ENCODE measurements around the gene PTPN13.

The PTPN13 gene

DNA sequence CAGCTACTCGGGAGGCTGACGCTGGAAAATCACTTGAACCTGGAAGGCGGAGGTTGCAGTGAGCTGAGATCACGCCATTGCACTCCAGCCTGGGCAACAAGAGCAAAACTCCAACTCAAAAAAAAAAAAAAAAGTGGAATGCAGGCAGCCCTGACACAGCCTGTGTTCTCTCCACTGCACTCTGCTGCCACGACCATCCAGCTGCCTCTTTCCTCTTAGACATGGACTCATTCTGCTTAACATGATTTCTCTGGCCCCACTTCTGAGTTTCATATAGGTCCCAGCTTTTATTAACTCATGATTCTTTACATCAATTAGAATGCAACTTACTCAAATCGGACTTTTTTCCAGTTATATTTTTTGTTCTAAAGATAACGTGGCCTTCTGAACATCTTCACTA, 225.4 kb downstream of the PTPN13 start:
- DNase-seq, result no peak

DNA sequence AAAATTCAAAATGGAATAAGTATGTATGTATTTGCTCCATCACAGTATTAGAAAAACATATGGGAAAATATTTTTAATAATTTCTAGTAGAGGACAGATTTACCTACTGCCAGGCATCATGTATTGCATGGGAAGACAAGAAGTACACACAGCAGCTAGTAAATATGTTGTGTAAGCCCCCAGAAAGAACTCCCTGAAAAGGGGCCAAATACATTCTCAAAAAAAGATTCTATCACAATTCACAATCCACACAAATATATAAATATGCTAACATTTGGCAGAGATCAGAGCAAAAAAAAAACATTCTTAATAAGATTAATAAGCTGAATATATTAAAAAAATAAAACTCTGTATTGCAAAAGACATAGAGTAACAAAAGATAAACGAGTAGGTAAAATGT, 227.0 kb downstream of the PTPN13 start:
- no peak for DNase-seq

DNA sequence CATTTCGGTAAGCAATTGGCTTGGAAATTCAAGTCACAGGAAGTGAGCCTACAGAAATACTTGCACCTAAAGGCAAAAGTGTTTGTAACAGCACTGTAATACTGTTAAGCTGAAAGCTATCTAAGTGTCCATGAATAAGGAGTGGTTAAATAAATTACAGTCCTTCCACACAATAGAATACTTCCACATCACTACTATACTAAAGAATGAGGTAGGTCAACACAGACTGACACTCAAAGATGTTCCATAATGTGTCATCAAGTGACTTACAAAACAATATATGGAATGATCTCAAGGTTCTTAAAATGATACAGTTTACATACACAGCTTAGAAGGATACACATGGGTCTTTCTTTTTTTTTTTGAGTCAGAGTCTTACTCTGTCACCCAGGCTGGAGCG, 228.0 kb downstream of the PTPN13 start:
- no peak for DNase-seq

DNA sequence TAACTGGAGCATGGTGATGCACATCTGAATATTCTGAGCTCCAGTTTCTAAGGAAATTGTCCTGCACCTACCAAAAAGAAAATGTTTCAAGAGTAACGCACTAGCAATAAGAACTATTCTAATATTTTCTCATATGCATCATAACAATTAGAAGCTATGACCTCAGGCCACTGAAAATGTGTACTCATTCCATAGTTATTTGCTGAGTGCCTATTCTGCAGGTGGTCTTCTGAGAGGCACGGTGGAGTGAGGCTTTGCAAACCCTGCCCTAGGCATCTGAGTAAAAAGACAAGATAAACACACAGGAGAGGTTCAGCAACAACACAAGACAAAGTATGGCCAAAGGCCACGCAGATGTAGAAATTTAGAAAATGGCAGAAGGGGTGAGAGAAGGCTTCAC, 231.4 kb downstream of the PTPN13 start:
- DNase-seq, result no peak

DNA sequence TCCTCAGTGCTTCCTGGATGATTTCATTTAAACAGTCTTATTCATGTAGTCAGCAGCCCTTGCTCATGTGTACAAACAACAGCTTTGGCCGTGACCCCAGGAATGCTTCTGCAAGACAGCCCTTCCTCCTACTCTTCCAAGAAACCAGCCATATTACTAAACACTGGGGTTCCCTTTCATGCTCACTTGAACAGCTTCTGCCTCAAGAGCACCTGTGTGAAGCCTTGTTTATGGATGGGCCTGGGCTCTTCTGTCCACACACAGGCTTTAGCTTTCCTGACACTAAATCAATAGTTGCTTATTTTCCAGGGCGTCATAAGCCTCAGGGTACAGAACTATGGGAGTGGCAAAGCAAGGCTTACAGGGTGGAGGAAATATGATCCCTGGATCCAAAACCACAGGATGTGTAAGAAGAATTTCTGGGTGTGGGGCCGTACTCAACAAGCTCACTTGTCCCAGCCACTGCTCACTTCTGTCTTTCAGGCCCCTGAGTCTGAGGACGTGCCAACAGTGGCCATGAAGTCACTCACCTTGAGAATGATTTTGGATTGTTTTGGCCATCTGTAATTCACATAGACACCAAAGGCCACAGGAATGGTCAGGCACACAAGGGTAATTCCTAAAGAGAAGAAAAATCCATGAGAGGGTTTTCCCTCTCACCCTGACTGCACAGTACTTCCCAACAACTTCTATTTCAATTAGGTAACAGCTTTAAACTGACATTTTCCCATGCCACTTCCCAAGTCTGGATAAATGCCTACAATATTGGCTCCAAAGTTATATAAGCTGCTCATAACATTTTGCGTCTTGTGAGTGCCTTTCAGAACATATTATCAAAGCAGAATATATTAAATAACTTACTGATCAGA, 237.4 kb downstream of the PTPN13 start:
- no peak for DNase-seq

DNA sequence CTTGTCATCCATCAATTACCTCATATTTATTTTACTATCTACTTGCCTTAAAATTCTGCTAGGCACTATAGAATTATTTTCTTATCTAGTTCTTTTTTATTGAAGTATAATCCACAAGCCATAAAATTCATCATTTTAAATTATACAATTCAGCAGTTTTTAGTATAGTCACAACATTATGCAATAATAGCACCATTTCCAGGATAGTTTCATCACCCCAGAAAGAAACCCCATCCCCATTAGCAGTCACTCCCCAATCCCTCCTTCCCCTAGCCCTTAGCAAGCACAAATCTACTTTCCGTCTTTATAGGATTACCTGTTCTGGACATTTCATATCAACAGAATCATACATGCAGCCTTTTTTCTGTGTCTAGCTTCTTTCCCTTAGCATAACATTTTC, 239.5 kb downstream of the PTPN13 start:
- DNase-seq, result no peak

DNA sequence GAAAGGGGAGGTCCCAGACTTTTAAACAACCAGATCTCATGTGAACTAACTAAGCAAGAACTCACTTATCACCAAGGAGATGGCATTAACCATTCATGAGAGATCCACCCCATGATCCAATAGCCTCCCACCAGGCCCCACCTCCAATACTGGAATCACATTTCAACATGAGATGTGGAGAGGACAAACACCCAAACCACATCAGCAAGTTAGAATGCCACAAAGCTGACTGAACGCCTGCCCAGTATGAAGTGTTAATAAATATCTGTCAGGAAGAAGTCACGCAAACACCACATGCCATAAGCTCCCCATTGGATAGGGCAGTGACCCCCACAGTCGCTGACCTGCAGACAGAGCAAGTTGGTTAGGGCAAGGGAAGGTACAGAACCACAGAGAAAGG, 240.8 kb downstream of the PTPN13 start:
- no peak for DNase-seq

DNA sequence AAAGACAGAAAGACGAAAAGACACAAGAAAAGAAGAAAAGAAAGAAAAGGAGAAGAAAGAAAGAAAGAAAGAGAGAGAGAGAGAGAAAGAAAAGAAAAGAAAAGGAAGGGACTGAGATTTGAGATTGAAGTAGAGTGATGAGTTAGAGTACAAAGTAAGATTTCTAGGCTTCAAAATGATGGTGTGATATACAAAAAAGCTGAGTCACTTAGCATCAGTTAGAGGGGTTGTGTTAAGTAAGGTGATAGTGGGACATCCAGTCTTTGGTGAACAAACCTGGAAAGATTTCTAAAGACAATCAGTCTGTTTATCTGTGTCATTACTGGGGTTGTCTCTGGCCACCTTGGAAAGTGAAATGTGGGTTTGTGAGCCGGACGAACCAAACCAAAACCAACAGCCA, 241.6 kb downstream of the PTPN13 start:
- DNase-seq, result no peak

DNA sequence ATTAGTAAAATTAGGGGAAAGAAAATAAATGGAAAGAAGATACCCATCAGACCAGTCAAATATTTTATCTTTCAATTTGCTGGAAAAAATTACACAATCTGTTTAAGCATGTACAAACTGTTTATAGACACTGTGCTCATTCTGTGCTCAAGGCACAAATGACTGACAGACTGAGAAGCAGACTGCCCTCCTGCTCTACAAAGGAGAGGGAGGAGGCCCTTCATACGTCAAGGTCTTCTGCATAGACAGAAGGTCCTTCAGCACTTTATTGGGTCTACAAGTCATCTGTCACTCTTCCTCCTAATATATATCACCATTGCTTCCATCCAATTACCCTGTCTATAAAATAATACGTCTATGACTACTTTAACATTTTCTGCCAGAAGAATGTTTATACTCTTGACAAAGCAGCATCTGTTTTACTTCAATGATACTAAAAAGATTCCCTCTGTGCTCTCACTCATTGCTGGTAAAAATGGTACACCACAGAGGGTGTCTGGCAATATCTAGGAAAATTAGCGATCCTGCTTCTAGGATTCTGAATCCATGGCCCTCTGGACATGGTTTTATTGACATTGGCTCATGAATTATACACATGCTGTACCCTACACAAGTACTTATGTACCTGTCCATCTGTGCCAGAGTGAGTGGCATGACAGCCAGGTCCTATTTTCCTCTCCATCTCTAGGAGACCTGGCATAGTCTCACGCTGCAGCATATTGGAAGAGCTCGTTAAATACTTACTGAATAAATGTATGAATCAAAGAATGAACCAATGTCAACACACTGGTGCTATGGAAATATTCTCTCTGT, 243.8 kb downstream of the PTPN13 start:
- no peak for DNase-seq

DNA sequence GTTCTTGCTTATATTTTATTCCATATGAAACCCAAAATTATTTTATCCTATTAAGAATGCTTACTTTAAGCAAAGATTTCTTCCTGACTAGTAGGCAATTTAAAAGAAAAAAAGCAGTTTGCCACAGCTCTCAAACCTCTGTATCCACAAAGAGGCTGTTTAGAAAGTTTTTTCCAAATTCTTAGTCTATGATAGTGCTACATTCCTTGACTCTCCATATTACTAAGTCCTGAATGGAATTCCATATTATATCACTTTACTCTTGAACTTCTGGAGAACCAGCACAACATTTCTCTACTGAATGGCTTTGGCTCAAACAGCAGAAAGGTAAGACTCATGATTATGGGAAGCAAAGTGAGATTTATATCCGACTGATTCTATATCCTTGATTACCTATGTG, 246.7 kb downstream of the PTPN13 start:
- no peak for DNase-seq

DNA sequence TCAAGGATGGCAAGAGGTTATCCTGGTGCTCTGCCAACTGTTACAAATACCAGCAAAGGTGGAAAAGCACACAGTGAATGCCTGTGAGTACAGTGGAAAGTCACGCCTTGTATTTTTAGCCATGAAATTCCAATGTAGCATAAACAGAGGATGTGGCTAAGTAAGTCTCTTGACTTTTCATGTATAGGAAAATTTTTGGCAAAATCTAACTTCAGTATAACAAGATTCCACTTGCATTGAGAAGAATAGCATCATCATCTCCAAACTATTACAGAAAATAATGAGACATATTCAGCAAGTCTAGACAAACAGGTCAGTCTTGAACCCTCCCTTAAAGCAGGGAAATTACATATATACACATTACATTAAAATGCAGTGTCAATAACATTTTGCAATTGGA, 247.2 kb downstream of the PTPN13 start:
- DNase-seq, result no peak

DNA sequence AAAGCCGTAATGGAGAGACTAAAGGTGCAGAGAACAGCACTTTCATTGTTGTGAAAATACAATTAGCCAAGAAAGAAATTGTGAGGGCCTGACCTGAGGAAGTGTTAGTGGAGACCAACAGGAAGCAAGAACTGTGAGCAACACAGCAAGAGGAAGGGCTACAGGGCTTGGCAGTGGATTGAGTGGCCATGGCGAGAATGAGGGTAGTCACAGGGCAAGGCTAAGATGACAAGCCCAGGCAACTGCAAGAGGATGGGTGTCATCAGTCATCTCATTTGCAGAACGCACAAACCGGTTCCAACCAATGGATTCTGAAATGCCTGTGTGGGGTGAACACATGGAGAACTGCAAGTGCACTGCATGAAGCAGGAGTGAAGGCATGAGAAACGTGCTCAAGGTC, 251.5 kb downstream of the PTPN13 start:
- DNase-seq, result no peak

DNA sequence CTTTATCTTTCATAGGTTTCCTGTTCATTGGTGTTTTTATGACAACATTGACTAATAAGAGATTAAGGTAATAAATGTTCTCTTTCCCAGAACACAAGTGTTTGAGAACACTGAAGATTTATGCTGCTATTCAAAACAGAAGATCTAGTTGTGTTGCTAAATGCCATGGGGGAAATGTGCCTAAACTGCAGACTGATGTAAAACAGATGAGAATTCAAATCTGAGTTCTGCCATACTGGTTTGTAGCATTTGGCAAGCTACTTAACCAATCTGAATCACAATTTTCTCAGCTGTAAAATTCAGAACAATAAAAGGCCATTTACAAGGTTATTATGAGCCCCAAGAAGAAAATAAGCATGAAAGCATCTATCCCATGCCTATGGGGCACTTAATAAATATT, 252.8 kb downstream of the PTPN13 start:
- no peak for DNase-seq

DNA sequence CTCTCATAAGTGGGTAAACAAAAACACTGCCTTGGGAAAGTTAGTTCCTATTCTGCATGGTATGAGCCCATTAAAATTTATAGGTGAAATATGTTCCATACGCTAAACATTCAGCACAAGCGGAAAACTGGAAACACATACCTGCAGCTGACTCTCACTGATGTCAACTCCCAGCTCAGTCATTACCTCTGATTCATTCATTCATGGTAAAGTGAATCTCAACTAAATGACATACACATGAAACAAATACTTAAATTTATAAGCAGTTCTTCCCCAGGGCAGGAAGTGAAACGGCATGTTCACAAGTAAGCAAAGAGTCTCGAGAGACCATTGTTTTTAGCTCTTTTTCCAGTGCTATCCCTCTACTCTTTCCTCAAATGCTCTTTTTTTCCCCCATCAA, 253.5 kb downstream of the PTPN13 start:
- DNase-seq, result no peak

DNA sequence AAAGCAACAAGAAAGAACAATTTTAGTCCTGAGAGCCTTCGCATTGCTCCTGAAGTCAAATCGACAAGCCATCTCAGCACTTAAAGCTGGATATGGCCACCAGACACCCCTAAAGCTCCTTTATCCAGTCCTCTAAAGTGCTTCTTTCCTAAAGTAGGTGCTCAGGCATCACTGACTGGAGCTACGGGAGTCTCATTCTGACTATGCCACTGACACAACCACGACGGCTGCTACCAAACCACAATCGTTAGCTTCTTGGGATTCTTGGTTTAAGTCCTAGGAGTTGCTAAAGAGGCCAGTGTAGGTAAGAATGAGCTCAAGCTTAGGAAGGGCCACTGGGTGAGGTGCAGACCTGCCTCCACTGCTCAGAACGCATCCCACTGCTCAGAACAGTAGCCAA, 254.0 kb downstream of the PTPN13 start:
- no peak for DNase-seq

DNA sequence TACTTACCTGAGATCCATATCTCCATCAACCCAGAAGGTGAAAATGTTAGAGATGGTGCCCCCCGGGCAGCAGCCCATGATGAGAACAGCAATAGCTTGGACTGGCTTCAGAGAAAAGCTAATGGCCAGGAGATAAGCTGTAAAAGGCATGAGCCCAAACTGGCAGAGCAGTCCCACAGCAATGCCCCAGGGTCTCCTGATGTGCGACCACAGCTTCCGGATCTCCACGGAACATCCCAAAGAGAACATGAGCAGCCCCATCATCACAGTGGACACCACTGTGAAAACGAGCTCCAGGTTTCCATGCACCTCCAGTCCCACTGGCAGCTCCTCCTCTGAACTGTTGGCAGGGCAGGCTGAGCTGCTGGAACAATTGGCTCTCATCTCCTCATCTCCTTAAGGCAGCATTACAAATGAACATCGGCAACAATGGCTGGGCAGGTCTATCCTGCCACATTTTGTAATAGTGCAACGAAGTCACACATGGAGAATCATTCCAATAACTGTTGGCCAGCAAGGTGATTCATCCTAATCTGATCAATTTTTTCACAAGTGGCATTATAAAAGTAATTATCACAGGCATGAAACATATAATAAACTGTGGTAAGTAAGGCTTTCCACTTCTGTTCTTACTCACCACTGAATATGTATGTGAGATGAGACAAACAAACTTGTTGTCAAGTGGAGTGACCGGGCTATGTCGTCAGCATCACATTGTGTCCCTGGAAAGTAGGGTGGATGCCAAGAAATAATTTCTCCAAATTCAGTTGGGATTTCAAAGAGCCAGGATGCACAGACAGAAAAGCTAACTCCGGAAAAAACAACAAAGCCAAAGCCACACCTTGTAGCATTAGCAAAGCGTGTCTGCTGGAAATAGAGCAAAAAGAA, 254.9 kb downstream of the PTPN13 start, which contains the start of gene SLC10A6:
TSS of gene SLC10A6 (minus strand) at position 653 of the 888 bp plus-strand sequence. CDS start at position 384, 269 bp downstream.
- no peak for DNase-seq

DNA sequence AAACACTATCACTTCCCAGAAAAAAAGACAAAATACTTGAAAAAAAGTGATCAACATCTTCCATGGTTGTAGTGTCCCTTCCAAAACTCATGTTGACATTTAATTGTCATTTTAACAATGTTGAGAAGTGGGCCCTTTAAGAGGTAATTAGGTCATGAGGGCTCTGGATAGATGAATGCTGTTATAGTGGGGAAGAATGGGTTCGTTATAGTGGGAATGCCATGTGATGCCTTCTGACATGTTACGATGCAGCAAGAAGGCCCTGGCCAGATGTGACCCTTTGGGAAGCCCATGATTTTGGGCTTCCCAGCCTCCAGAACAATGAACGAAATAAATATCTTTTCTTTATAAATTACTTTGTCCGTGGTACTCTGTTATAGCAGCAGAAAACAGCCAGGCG, 259.1 kb downstream of the PTPN13 start:
- DNase-seq, result no peak

DNA sequence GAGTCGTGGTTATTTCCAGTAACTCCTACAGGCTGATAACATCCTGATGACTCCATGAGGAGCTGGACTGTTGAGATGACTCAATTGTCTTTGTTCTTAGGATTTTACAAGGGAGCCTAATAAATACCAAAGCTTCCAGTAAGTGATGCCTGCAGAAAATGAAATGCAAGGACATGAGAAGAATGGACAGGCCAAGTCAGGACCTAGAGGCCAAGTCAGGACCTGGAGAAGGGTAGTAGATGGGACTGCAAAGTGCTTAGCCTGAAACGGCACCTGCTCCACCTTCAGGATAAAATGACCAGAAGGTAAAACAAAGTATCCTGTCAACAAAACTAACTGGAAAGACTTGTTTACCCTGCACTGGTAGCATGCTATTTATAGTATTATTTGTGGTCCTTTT, 261.5 kb downstream of the PTPN13 start:
- no peak for DNase-seq

DNA sequence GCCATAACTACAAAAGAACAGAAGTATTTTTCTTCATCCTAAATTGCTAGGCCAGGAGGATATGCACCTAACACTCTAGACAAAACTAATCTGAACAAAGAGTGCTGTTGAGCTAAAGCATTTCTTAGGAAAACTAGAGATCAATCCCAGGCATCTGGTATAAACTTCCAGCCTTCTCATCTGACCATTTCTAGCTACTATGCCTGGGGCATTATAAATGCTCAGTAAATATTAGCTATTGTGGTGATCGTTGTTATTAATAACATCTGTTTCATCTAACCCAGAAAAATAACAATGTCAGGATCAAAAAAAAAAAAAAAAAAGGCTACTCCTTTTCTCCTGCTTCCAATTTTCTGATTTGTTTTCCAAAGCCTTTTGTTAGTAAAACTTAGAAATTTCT, 262.8 kb downstream of the PTPN13 start:
- no peak for DNase-seq

DNA sequence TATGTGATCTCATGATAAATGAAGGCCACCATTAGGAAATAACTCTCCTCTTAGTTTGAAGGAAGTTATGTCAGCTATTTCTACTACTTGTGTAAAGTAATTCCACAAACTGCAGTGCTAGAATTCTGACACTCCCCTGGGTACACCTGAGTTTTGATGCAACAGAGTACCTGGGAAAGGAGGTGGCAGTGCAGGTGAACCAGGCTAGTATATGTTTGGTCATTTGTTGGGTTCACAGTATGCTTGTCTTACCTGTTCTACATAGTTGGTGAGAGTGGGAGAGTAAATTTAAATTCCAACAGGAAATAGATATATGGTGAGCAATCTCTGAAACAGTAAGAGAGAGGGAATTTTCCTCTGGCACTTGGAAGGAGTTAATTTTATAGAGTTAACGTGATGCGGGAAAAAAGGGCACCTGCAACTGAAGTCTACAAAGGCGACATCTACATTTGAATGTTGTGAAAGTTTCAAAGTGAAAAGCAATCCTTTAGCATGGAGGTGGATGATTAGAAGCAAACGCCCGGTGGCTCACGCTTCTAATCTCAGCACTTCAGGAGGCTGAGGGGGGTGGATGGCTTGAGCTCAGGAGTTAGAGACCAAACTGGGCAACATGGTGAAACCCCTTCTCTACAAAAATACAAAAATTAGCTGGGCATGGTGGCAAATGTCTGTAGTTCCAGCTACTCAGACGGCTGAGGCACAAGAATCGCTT, 263.4 kb downstream of the PTPN13 start:
- no peak for DNase-seq
